Kidney (tissue), 14 donors: ENCODE results near the gene CCDC191. TPM values are rescaled to one million over a fixed set of nuclear protein-coding genes. Genes with fewer than 3 reads are reported as not detected.
A peak's percentile ranks its signal among the peaks of the same experiment; 100 is the strongest.

Experiments
- DNase-seq, 5 donors: peaks; one replicate each; pipeline ENCODE4 v3.0.0-alpha.2; 2013 to 2020
- FAIRE-seq: peaks from 2 replicates; lab custom pipeline; 2012; peaks lifted over from hg19 to GRCh38; lab: Jason Lieb, UNC
- H3K27ac ChIP-seq, 2 donors: one replicate each; pipeline ENCODE4 v1.7.0; 2013; ENCODE audit warnings: low read depth in 2 of 2, low read length in 2 of 2, inconsistent platforms in 1 of 2
- H3K27me3 ChIP-seq: one replicate; pipeline ENCODE4 v1.7.1; 2013; ENCODE audit warnings: low read length, inconsistent platforms; ENCODE audit not compliant: control insufficient read depth, insufficient read depth
- H3K36me3 ChIP-seq, 3 donors: one replicate each; pipeline versions ENCODE4 v1.7.0 to v1.7.1; 2013; ENCODE audit warnings: low read length in 3 of 3, control low read depth in 1 of 3, inconsistent platforms in 1 of 3; ENCODE audit not compliant: insufficient read depth in 3 of 3, control insufficient read depth in 2 of 3
- H3K4me1 ChIP-seq, 3 donors: one replicate each; pipeline versions ENCODE4 v1.7.0 to v1.7.1; 2013; ENCODE audit warnings: low read length in 3 of 3, inconsistent platforms in 1 of 3, low read depth in 1 of 3; ENCODE audit not compliant: control insufficient read depth in 2 of 3, insufficient read depth in 2 of 3
- H3K4me3 ChIP-seq, 3 donors: one replicate each; pipeline versions ENCODE4 v1.7.0 to v1.8.1; 2013; ENCODE audit warnings: low read length in 3 of 3, control low read depth in 1 of 3, inconsistent platforms in 1 of 3
- H3K9ac ChIP-seq, 3 donors: one replicate each; pipeline versions ENCODE4 v1.7.0 to v1.7.1; 2013; ENCODE audit warnings: low read length in 3 of 3, control low read depth in 1 of 3, inconsistent platforms in 1 of 3
- H3K9me3 ChIP-seq, 3 donors: one replicate each; pipeline versions ENCODE4 v1.7.0 to v1.7.1; 2013; ENCODE audit warnings: low read length in 3 of 3, control low read depth in 1 of 3, inconsistent platforms in 1 of 3; ENCODE audit not compliant: control insufficient read depth in 2 of 3, insufficient read depth in 1 of 3
- intact Hi-C: fragments of 100-400 bp; cut with DNase I; formaldehyde crosslinking; loops from one replicate; pipeline ENCODE4 v1.11.1; 2022
- polyA plus RNA-seq: library from polyadenylated mRNA; stranded (reverse); fragments of 350-450 nt; fragmentation: Illumina TruSeq; extraction: RNeasy Lipid Tissue Mini Kit (QIAGEN cat#74804); gene quantifications from one replicate; pipeline ENCODE4 v1.2.3, GENCODE V29; 2014; ENCODE audit warnings: low read depth, low replicate concordance; ENCODE audit not compliant: insufficient read depth
- total RNA-seq: library from RNA; stranded (reverse); fragmentation: NEBNext Ultra II Directional; extraction: Animal tissue kit (Norgen Biotek cat#: 25700); gene quantifications from one replicate; pipeline ENCODE4 v1.2.1, GENCODE V29; 2021
- TF ChIP-seq, protein P1 (sequence below): IDR thresholded peaks from 3 replicates; pipeline ENCODE4 v1.5.1; 2012; ENCODE audit warnings: mild to moderate bottlenecking, moderate library complexity, borderline replicate concordance; ENCODE audit not compliant: insufficient read depth; ENCODE audit errors: extremely low read depth
- donor health status: control.
- donor health status: control.
- donor health status: control.
- donor health status: control.
- donor health status: control.
- donor health status: DM: yes; HTN: yes; CAD: no.
- donor health status: Normal renal cell carcinoma (clear cell type).

The CCDC191 gene
- total and polyA plus RNA-seq, 2 donors from 2014 or later: 3.7 to 11.7 TPM

DNA sequence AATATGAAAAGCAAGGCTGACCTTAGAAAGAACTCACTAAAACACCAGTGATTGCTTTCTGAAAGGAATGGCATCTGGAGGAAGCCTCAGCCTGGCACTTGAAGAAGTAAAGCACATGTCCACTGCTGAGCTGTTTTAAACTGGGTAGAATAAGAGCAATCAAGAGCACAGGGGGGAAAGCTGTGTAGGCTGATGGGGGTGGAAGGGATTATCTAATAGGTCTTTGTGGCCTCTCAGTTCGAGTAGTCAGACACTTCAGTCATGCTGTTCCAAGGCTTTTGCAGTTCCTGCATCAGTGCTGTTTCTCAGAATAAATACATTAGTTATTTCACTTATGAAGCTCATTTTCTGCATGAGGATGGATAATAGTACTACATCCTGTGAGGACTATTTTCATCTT, 22.6 kb downstream of the CCDC191 start:
- Histone ChIP-seq H3K4me1 (no peaks in the 10 kb centered on the region), H3K27me3 (no peaks in the 10 kb centered on the region), H3K27ac (no peak overlapping the region), H3K4me3 (no peak overlapping the region), H3K36me3 (peaks cover 6 to 30% (median 7%) of the 10 kb centered on the region in 3 donors), H3K9me3 (no peaks in the 10 kb centered on the region), H3K9ac (no peak overlapping the region)
- FAIRE-seq (no peak), DNase-seq (no peak)
- intact Hi-C loops: no loop called here
- TF ChIP-seq, protein P1, sequence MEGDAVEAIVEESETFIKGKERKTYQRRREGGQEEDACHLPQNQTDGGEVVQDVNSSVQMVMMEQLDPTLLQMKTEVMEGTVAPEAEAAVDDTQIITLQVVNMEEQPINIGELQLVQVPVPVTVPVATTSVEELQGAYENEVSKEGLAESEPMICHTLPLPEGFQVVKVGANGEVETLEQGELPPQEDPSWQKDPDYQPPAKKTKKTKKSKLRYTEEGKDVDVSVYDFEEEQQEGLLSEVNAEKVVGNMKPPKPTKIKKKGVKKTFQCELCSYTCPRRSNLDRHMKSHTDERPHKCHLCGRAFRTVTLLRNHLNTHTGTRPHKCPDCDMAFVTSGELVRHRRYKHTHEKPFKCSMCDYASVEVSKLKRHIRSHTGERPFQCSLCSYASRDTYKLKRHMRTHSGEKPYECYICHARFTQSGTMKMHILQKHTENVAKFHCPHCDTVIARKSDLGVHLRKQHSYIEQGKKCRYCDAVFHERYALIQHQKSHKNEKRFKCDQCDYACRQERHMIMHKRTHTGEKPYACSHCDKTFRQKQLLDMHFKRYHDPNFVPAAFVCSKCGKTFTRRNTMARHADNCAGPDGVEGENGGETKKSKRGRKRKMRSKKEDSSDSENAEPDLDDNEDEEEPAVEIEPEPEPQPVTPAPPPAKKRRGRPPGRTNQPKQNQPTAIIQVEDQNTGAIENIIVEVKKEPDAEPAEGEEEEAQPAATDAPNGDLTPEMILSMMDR: no peak

DNA sequence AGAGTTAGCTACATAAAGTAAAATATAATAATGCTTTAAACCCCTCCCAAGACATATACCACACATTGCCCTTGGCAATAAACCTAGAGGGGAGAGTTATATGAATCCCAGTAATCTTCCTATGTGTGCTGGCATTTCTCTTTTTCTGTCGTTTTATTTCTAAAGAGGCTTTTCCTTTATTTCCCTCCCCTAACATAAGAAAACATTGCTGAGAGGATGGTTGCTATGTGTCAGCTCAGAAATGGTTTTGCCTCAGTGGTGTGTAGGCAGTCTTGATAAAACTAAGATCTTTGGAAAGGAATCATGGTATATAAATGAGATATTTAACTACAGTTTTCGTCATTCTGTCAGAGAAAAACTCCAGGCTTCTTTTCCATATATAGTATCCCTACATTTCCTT, 30.0 kb downstream of the CCDC191 start:
- TF ChIP-seq, protein P1: no peak
- DNase-seq: no peak
- Histone ChIP-seq H3K4me3 (no peak overlapping the region), H3K9me3 (no peaks in the 10 kb centered on the region), H3K9ac (no peak overlapping the region), H3K4me1 (peaks cover 0 to 4% (median 0%) of the 10 kb centered on the region in 3 donors), H3K36me3 (peaks cover 0 to 3% (median 0%) of the 10 kb centered on the region in 3 donors), H3K27me3 (no peaks in the 10 kb centered on the region), H3K27ac (no peak overlapping the region)
- intact Hi-C loops: no loop called here
- FAIRE-seq: no peak

DNA sequence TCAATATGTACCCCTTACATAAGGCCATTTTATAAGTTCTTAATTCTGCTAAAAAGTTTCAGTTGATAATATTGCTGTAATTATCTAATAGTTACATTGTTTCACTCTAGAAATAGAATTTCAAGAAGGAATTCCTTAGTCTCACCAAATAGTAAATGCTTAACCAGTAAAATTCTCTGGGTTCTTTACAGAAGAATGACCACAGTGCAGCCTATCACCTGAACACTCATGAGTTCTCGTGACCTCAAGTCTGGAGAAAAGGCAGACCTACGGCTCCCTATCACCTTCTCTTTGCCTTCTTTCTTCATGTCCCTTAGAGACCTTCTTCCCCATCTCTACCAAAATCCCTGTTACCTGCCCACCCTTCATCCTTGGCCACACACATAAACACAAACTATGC, 30.9 kb downstream of the CCDC191 start:
- H3K36me3 ChIP-seq: peaks cover 0 to 3% (median 0%) of the 10 kb centered on the region in 3 donors
- H3K4me1 ChIP-seq: peaks cover 0 to 4% (median 0%) of the 10 kb centered on the region in 3 donors
- intact Hi-C loops: no loop called here
- peak overlapping the region in 1 of 3 donors; percentile 28 for H3K4me3 ChIP-seq
- H3K27ac ChIP-seq: no peak overlapping the region
- FAIRE-seq (peak; percentile 38), DNase-seq (peak in 2 of 5 donors; percentile 13 to 19)
- no peaks in the 10 kb centered on the region for H3K9me3 ChIP-seq
- H3K9ac ChIP-seq: no peak overlapping the region
- no peaks in the 10 kb centered on the region for H3K27me3 ChIP-seq
- TF ChIP-seq, protein P1: no peak
